SK-N-SH treated with all-trans-retinoic acid at 6 μM for 48 hours (cell line): ENCODE measurements around the gene CBX5.

Experiments
- ATAC-seq: fragments of 200-7000 bp; cut with Tn5 transposase; 3 replicates; pipeline ENCODE4 v1.9.1; 2020; ENCODE audit warnings: mild to moderate bottlenecking, moderate library complexity
- ARNTL ChIP-seq: fragments of 450-650 bp; formaldehyde crosslinking; IDR thresholded peaks from 2 replicates; pipeline ENCODE4 v1.5.0; 2020; ENCODE audit warnings: low read depth, mild to moderate bottlenecking, moderate library complexity, borderline replicate concordance
- BACH2 ChIP-seq: fragments of 250-450 bp; sonication (Bioruptor Pico); IDR thresholded peaks from 2 replicates; pipeline ENCODE4 v1.9.0; 2021; ENCODE audit warnings: mild to moderate bottlenecking, borderline replicate concordance
- CREB5 ChIP-seq: fragments of 250-450 bp; sonication (Bioruptor Pico); IDR thresholded peaks from 2 replicates; pipeline ENCODE4 v1.5.1; 2020; ENCODE audit warnings: low read depth, mild to moderate bottlenecking, moderate library complexity
- CSDC2 ChIP-seq: fragments of 250-450 bp; sonication (Bioruptor Pico); IDR thresholded peaks from 2 replicates; pipeline ENCODE4 v1.5.0; 2020; ENCODE audit warnings: mild to moderate bottlenecking, moderate library complexity
- CSRNP3 ChIP-seq: fragments of 250-450 bp; sonication (Bioruptor Pico); IDR thresholded peaks from 2 replicates; pipeline ENCODE4 v1.5.1; 2021; ENCODE audit warnings: mild to moderate bottlenecking, moderate library complexity
- ESRRG ChIP-seq: fragments of 250-450 bp; sonication (Bioruptor Pico); IDR thresholded peaks from 2 replicates; pipeline ENCODE4 v1.6.1; 2021; ENCODE audit warnings: mild to moderate bottlenecking
- GLIS3 ChIP-seq: fragments of 250-450 bp; sonication (Bioruptor Pico); IDR thresholded peaks from 2 replicates; pipeline ENCODE4 v1.5.0; 2020; ENCODE audit warnings: mild to moderate bottlenecking, moderate library complexity
- OSR1 ChIP-seq: fragments of 250-450 bp; sonication (Bioruptor Pico); IDR thresholded peaks from 2 replicates; pipeline ENCODE4 v1.8.0; 2022; ENCODE audit warnings: moderate library complexity, mild to moderate bottlenecking, inconsistent platforms
- PATZ1 ChIP-seq: fragments of 250-450 bp; sonication (Bioruptor Pico); IDR thresholded peaks from 2 replicates; pipeline ENCODE4 v1.8.0; 2020; ENCODE audit warnings: mild to moderate bottlenecking, moderate library complexity, borderline replicate concordance
- POU6F1 ChIP-seq: fragments of 250-450 bp; sonication (Bioruptor Pico); IDR thresholded peaks from 2 replicates; pipeline ENCODE4 v1.8.0; 2021; ENCODE audit warnings: low read depth, mild to moderate bottlenecking, moderate library complexity, borderline replicate concordance
- PPARA ChIP-seq: fragments of 250-450 bp; sonication (Bioruptor Pico); IDR thresholded peaks from 2 replicates; pipeline ENCODE4 v1.5.0; 2020; ENCODE audit warnings: mild to moderate bottlenecking, borderline replicate concordance
- RARB ChIP-seq: fragments of 250-450 bp; sonication (Bioruptor Pico); IDR thresholded peaks from 2 replicates; pipeline ENCODE4 v1.8.0; 2021; ENCODE audit warnings: mild to moderate bottlenecking, moderate library complexity
- SNAI2 ChIP-seq: fragments of 250-450 bp; sonication (Bioruptor Pico); IDR thresholded peaks from 2 replicates; pipeline ENCODE4 v1.5.0; 2020; ENCODE audit warnings: mild to moderate bottlenecking, moderate library complexity
- TCF4 ChIP-seq: fragments of 250-450 bp; sonication (Bioruptor Pico); IDR thresholded peaks from 2 replicates; pipeline ENCODE4 v1.8.0; 2021; ENCODE audit warnings: mild to moderate bottlenecking, moderate library complexity, borderline replicate concordance
- TOX ChIP-seq: fragments of 250-450 bp; sonication (Bioruptor Pico); IDR thresholded peaks from 2 replicates; pipeline ENCODE4 v1.8.0; 2021; ENCODE audit warnings: mild to moderate bottlenecking, moderate library complexity, borderline replicate concordance
- TSHZ2 ChIP-seq: fragments of 250-450 bp; sonication (Bioruptor Pico); IDR thresholded peaks from 2 replicates; pipeline ENCODE4 v1.5.0; 2020; ENCODE audit warnings: mild to moderate bottlenecking, moderate library complexity
- ZC3H10 ChIP-seq: fragments of 250-450 bp; sonication (Bioruptor Pico); IDR thresholded peaks from 2 replicates; pipeline ENCODE4 v1.5.1; 2021; ENCODE audit warnings: mild to moderate bottlenecking, moderate library complexity
- ZFP3 ChIP-seq: fragments of 250-450 bp; sonication (Bioruptor Pico); IDR thresholded peaks from 2 replicates; pipeline ENCODE4 v1.5.0; 2020; ENCODE audit warnings: mild to moderate bottlenecking, moderate library complexity
- ZFP30 ChIP-seq: fragments of 450-650 bp; formaldehyde crosslinking; IDR thresholded peaks from 2 replicates; pipeline ENCODE4 v1.5.0; 2022; ENCODE audit warnings: mild to moderate bottlenecking, moderate library complexity
- ZNF565 ChIP-seq: fragments of 450-650 bp; formaldehyde crosslinking; conservative IDR thresholded peaks from 2 replicates; pipeline ENCODE4 v1.5.0; 2020; ENCODE audit warnings: low read depth, mild to moderate bottlenecking, moderate library complexity
- ZNF70 ChIP-seq: fragments of 450-650 bp; formaldehyde crosslinking; IDR thresholded peaks from 2 replicates; pipeline ENCODE4 v1.5.0; 2020; ENCODE audit warnings: mild to moderate bottlenecking, moderate library complexity

The CBX5 gene

GRCh38 chr12:54258201-54258681 lies 21.7 kb downstream of the CBX5 start:
- TF ChIP-seq BACH2 (CRISPR knock-in tag): no peak
- no peak for TF ChIP-seq ZFP30 (CRISPR knock-in tag)
- no peak for TF ChIP-seq CREB5 (CRISPR knock-in tag)
- TF ChIP-seq TSHZ2 (CRISPR knock-in tag): no peak
- TF ChIP-seq PPARA (CRISPR knock-in tag): no peak
- no peak for TF ChIP-seq POU6F1 (CRISPR knock-in tag)
- no peak for TF ChIP-seq SNAI2 (CRISPR knock-in tag)
- TF ChIP-seq TOX (CRISPR knock-in tag): no peak
- TF ChIP-seq ARNTL: no peak
- TF ChIP-seq OSR1 (CRISPR knock-in tag): no peak
- no peak for TF ChIP-seq TCF4 (CRISPR knock-in tag)
- TF ChIP-seq PATZ1: no peak
- no peak for TF ChIP-seq CSDC2 (CRISPR knock-in tag)
- no peak for TF ChIP-seq ESRRG (CRISPR knock-in tag)
- TF ChIP-seq ZNF565: no peak
- TF ChIP-seq ZNF70 (CRISPR knock-in tag): no peak
- no peak for TF ChIP-seq ZC3H10 (CRISPR knock-in tag)
- TF ChIP-seq GLIS3 (CRISPR knock-in tag): no peak
- no peak; the same call in 2 of the 3 replicates for ATAC-seq

GRCh38 chr12:54257332-54257731 lies 22.6 kb downstream of the CBX5 start:
- ATAC-seq: no peak
- TF ChIP-seq RARB (CRISPR knock-in tag) (no peak), OSR1 (CRISPR knock-in tag) (no peak), CSDC2 (CRISPR knock-in tag) (no peak), PATZ1 (no peak)

GRCh38 chr12:54253240-54253639 lies 26.7 kb downstream of the CBX5 start:
- TF ChIP-seq POU6F1 (CRISPR knock-in tag): no peak
- no peak for TF ChIP-seq OSR1 (CRISPR knock-in tag)
- no peak for TF ChIP-seq ESRRG (CRISPR knock-in tag)
- no peak for TF ChIP-seq ZNF70 (CRISPR knock-in tag)
- TF ChIP-seq CSRNP3 (CRISPR knock-in tag): no peak
- TF ChIP-seq ARNTL: no peak
- no peak for TF ChIP-seq ZFP3 (CRISPR knock-in tag)
- no peak for TF ChIP-seq TOX (CRISPR knock-in tag)
- TF ChIP-seq, all 23 proteins: peak for 0
- no peak; the same call in 2 of the 3 replicates for ATAC-seq
